Keratinocyte (primary cell): ENCODE data around the gene SMLR1. TPM values are rescaled to one million over a fixed set of nuclear protein-coding genes. Genes with fewer than 3 reads are reported as not detected.

Source experiments
- DNase-seq: peaks from one replicate; pipeline ENCODE4 v3.0.0-alpha.2; 2011; ENCODE audit warnings: low read depth, missing footprints, low spot score
- FAIRE-seq: peaks from 2 replicates; lab custom pipeline; 2011; peaks lifted over from hg19 to GRCh38; lab: Jason Lieb, UNC
- H2AFZ ChIP-seq: 2 replicates; pipeline ENCODE4 v1.6.0; 2012; ENCODE audit warnings: low read length, control low read depth, inconsistent platforms; ENCODE audit not compliant: control insufficient read depth
- H3K27ac ChIP-seq: 2 replicates; pipeline ENCODE4 v1.5.1; 2011; ENCODE audit warnings: low read length; ENCODE audit not compliant: control insufficient read depth, insufficient read depth
- H3K27me3 ChIP-seq: 3 replicates; pipeline ENCODE4 v1.6.0; 2011; ENCODE audit warnings: low read length; ENCODE audit not compliant: control insufficient read depth, insufficient read depth; ENCODE audit errors: extremely low read depth
- H3K36me3 ChIP-seq, 2 experiments: 2 replicates in 1 of 2; 3 replicates in 1 of 2; pipeline ENCODE4 v1.5.1; 2011; ENCODE audit warnings: low read length in 2 of 2, mild to moderate bottlenecking in 1 of 2; ENCODE audit not compliant: control insufficient read depth in 2 of 2, insufficient read depth in 2 of 2; ENCODE audit errors: extremely low read depth in 1 of 2
- H3K4me1 ChIP-seq: 3 replicates; pipeline ENCODE4 v1.5.1; 2011; ENCODE audit warnings: low read length; ENCODE audit not compliant: control insufficient read depth, insufficient read depth; ENCODE audit errors: extremely low read depth
- H3K4me2 ChIP-seq: 3 replicates; pipeline ENCODE4 v1.6.0; 2011; ENCODE audit warnings: low read depth, low read length; ENCODE audit not compliant: control insufficient read depth, insufficient read depth; ENCODE audit errors: extremely low read depth
- H3K4me3 ChIP-seq, 3 experiments: fragments of 200-600 bp in 1 of 3; sonication (generic) in 1 of 3; 2 replicates in 2 of 3; 3 replicates in 1 of 3; pipeline ENCODE4 v1.5.1; 2011 to 2016; ENCODE audit warnings: low read length in 3 of 3, mild to moderate bottlenecking in 3 of 3, control low read depth in 2 of 3, inconsistent platforms in 1 of 3, low read depth in 1 of 3, mixed read lengths in 1 of 3, mixed run types in 1 of 3, moderate library complexity in 1 of 3; ENCODE audit not compliant: control insufficient read depth in 2 of 3, insufficient read depth in 2 of 3; ENCODE audit errors: extremely low read depth in 1 of 3
- H3K79me2 ChIP-seq: 2 replicates; pipeline ENCODE4 v1.6.0; 2012; ENCODE audit warnings: low read length; ENCODE audit not compliant: control insufficient read depth, insufficient read depth
- H3K9ac ChIP-seq: 3 replicates; pipeline ENCODE4 v1.6.0; 2011; ENCODE audit warnings: low read length; ENCODE audit not compliant: control insufficient read depth, insufficient read depth; ENCODE audit errors: extremely low read depth
- H3K9me1 ChIP-seq: 3 replicates; pipeline ENCODE4 v1.6.0; 2011; ENCODE audit warnings: low read length; ENCODE audit not compliant: control insufficient read depth, insufficient read depth; ENCODE audit errors: extremely low read depth
- H3K9me3 ChIP-seq: 2 replicates; pipeline ENCODE4 v1.5.1; 2012; ENCODE audit warnings: low read depth, low read length; ENCODE audit not compliant: control insufficient read depth
- H4K20me1 ChIP-seq: 3 replicates; pipeline ENCODE4 v1.6.0; 2011; ENCODE audit warnings: low read length; ENCODE audit not compliant: control insufficient read depth, insufficient read depth; ENCODE audit errors: extremely low read depth
- EZH2 ChIP-seq: IDR thresholded peaks from one replicate; pipeline ENCODE4 v1.6.1; 2012; ENCODE audit warnings: inconsistent platforms, mild to moderate bottlenecking, low read length, moderate library complexity
- dilution Hi-C: fragments of 300-500 bp; cut with MboI; formaldehyde crosslinking; loops from one replicate; pipeline ENCODE4 v1.7.0; 2020; ENCODE audit warnings: low sequenced_read_pairs; ENCODE audit not compliant: extremely low pct_ligation_motif_present
- polyA plus RNA-seq, 5 experiments: library from polyadenylated mRNA; depleted of rRNA in 3 of 5; stranded (reverse) in 3 of 5; stranded (forward) in 1 of 5; unstranded in 1 of 5; fragments of >200 nt; gene quantifications; 1 replicate in 1 of 5; 2 replicates in 3 of 5; 3 replicates in 1 of 5; pipeline versions ENCODE4 v1.2.1 to v1.2.3, GENCODE V29; 2011 to 2012; ENCODE audit warnings: missing spikeins in 2 of 5, low read depth in 1 of 5, low replicate concordance in 1 of 5
- TF ChIP-seq, protein P1 (sequence below), 3 experiments: IDR thresholded peaks in 1 of 3; conservative IDR thresholded peaks in 1 of 3; optimal IDR thresholded peaks in 1 of 3; 2 replicates in 2 of 3; 3 replicates in 1 of 3; pipeline versions ENCODE3 to v1.5.1; 2011; ENCODE audit warnings: low read length in 3 of 3, mild to moderate bottlenecking in 3 of 3, moderate library complexity in 2 of 3, control low read depth in 1 of 3, inconsistent platforms in 1 of 3; ENCODE audit not compliant: insufficient read depth in 2 of 3; ENCODE audit errors: extremely low read depth in 1 of 3

SMLR1 gene
- polyA plus RNA-seq, 1 donor (not counting 4 experiments of a cell fraction or from before 2014, with no cell fraction given), result not detected

GRCh38 chr6:130781557-130781956, 45.6 kb upstream of the SMLR1 start:
- Histone ChIP-seq H3K4me2 (no peak overlapping the region), H3K4me1 (no peaks in the 10 kb centered on the region), H3K27ac (no peak overlapping the region), H3K9me1 (no peaks in the 10 kb centered on the region), H4K20me1 (no peaks in the 10 kb centered on the region), H2AFZ (no peak overlapping the region), H3K9me3 (no peaks in the 10 kb centered on the region), H3K79me2 (no peaks in the 10 kb centered on the region), H3K9ac (no peak overlapping the region), H3K27me3 (no peaks in the 10 kb centered on the region), H3K36me3 (no peaks in the 10 kb centered on the region), H3K4me3 (no peak overlapping the region)
- FAIRE-seq (no peak), DNase-seq (no peak)
- TF ChIP-seq EZH2, result no peak
- TF ChIP-seq, protein P1, sequence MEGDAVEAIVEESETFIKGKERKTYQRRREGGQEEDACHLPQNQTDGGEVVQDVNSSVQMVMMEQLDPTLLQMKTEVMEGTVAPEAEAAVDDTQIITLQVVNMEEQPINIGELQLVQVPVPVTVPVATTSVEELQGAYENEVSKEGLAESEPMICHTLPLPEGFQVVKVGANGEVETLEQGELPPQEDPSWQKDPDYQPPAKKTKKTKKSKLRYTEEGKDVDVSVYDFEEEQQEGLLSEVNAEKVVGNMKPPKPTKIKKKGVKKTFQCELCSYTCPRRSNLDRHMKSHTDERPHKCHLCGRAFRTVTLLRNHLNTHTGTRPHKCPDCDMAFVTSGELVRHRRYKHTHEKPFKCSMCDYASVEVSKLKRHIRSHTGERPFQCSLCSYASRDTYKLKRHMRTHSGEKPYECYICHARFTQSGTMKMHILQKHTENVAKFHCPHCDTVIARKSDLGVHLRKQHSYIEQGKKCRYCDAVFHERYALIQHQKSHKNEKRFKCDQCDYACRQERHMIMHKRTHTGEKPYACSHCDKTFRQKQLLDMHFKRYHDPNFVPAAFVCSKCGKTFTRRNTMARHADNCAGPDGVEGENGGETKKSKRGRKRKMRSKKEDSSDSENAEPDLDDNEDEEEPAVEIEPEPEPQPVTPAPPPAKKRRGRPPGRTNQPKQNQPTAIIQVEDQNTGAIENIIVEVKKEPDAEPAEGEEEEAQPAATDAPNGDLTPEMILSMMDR (optimal IDR thresholded peaks at IDR 0.05 in 1 of 3, IDR thresholded peaks at IDR 0.05 in 1 of 3, conservative IDR thresholded peaks at IDR 0.05 in 1 of 3; ENCODE audit: extremely low read depth in 1 of 3, insufficient read depth in 2 of 3, low read length in 3 of 3), result no peak
- dilution Hi-C loops, result no loop called here

DNA sequence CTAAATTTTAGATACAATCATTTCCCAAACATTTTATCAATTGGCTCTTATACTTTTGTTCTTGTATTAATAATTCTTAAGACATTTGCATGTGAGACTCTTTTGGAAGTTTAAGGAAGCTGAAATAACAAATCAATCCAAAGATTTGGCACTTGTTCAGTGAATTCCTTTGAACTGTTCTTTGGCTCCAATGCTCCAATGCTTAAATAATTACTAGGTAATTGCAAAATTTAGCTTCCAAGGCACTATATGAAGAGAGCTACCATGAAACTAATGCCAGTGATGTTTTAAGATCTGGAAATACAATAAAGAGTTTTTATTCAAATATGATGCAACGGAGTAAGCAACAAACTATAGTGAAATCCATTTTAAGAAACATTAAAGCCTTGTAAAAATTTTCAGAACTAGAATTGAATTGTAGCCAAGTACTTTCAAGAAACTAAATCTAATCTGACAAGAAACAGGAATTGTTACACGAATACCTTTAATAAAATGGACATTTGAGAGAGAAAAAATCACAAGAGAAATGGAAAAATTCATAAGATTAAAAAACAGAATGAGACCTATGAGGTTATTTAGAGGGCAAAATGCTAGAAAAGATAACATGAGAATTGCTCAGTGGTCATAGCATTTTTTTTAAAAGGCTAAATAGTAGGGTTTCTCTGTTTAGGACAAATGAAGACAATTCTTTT, 43.6 kb upstream of the SMLR1 start:
- Histone ChIP-seq H3K27ac (no peak overlapping the region), H2AFZ (no peak overlapping the region), H3K79me2 (no peaks in the 10 kb centered on the region), H3K9me3 (no peaks in the 10 kb centered on the region), H3K9me1 (no peaks in the 10 kb centered on the region), H3K4me2 (no peak overlapping the region), H3K27me3 (no peaks in the 10 kb centered on the region), H3K4me3 (no peak overlapping the region), H4K20me1 (no peaks in the 10 kb centered on the region), H3K4me1 (no peaks in the 10 kb centered on the region), H3K9ac (no peak overlapping the region), H3K36me3 (no peaks in the 10 kb centered on the region)
- no peak for TF ChIP-seq EZH2
- TF ChIP-seq, protein P1 (optimal IDR thresholded peaks at IDR 0.05 in 1 of 3, IDR thresholded peaks at IDR 0.05 in 1 of 3, conservative IDR thresholded peaks at IDR 0.05 in 1 of 3; ENCODE audit: extremely low read depth in 1 of 3, insufficient read depth in 2 of 3, low read length in 3 of 3), result no peak
- no peak for DNase-seq
- dilution Hi-C loops, result no loop called here
- no peak for FAIRE-seq
